VCaP (cell line): ENCODE results near the gene OTOG.

ENCODE experiments used
- H3K27ac ChIP-seq: fragments of 450-650 bp; 2 replicates; pipeline ENCODE4 v1.5.1; 2017
- TF ChIP-seq, protein P1 (sequence below): fragments of 450-650 bp; conservative IDR thresholded peaks from 2 replicates; pipeline ENCODE4 v1.5.1; 2017; ENCODE audit warnings: mild to moderate bottlenecking, moderate library complexity

The OTOG gene

DNA sequence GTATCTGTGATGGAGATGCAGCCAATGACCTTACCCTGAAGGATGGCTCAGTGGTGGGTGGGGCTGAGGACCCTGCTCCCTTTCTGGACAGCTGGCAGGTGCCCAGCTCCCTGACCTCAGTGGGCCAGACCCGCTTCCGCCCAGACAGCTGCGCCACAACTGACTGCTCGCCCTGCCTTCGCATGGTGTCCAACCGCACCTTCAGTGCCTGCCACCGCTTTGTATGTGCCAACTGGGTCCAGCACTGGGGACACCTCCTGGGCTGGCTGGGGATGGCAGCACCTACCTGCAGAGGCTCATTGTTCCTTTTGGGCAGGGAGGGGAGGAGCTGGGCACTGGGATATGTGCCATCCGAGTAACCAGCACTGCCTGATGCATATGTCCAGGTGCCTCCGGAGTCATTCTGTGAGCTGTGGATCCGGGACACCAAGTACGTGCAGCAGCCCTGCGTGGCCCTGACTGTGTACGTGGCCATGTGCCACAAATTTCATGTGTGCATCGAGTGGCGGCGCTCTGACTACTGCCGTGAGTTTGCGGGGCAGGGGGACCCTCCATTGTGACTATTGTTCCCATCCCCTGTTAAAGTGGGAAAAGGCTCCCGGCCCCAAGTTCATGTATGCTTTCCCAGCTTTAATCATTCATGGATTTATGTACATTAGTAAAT lies 84.8 kb downstream of the OTOG start:
- no peak overlapping the region for H3K27ac ChIP-seq
- TF ChIP-seq, protein P1, sequence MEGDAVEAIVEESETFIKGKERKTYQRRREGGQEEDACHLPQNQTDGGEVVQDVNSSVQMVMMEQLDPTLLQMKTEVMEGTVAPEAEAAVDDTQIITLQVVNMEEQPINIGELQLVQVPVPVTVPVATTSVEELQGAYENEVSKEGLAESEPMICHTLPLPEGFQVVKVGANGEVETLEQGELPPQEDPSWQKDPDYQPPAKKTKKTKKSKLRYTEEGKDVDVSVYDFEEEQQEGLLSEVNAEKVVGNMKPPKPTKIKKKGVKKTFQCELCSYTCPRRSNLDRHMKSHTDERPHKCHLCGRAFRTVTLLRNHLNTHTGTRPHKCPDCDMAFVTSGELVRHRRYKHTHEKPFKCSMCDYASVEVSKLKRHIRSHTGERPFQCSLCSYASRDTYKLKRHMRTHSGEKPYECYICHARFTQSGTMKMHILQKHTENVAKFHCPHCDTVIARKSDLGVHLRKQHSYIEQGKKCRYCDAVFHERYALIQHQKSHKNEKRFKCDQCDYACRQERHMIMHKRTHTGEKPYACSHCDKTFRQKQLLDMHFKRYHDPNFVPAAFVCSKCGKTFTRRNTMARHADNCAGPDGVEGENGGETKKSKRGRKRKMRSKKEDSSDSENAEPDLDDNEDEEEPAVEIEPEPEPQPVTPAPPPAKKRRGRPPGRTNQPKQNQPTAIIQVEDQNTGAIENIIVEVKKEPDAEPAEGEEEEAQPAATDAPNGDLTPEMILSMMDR: no peak

DNA sequence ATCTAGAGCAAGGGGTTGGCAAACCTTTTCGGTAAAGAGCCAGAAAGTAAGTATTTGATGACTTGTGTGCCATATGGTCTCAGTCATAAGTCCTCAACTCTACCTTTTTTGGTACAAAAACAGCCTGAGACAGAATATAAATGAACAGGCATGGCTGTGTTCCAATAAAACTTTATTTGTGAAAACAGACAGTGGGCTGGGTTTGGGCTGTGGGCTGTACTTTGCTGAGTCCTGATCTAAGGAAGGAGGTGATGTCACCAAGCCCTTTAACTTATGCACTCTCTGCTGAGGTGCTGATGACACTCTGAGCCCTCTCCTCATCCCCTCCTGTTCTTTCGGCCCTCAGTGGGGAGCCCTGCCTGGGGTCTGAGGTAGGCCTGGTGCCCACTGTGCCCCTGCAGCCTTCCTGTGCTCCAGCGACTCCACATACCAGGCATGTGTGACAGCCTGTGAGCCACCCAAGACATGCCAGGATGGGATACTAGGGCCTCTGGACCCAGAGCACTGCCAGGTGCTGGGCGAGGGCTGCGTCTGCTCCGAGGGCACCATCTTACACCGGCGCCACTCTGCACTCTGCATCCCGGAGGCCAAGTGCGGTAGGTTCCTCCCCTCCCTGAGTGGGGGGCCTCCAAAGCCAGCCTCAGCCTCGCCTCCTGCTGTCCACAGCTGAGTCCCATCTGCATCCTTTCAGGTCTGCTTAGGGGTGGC lies 86.4 kb downstream of the OTOG start:
- H3K27ac ChIP-seq: no peak overlapping the region
- TF ChIP-seq, protein P1: no peak

DNA sequence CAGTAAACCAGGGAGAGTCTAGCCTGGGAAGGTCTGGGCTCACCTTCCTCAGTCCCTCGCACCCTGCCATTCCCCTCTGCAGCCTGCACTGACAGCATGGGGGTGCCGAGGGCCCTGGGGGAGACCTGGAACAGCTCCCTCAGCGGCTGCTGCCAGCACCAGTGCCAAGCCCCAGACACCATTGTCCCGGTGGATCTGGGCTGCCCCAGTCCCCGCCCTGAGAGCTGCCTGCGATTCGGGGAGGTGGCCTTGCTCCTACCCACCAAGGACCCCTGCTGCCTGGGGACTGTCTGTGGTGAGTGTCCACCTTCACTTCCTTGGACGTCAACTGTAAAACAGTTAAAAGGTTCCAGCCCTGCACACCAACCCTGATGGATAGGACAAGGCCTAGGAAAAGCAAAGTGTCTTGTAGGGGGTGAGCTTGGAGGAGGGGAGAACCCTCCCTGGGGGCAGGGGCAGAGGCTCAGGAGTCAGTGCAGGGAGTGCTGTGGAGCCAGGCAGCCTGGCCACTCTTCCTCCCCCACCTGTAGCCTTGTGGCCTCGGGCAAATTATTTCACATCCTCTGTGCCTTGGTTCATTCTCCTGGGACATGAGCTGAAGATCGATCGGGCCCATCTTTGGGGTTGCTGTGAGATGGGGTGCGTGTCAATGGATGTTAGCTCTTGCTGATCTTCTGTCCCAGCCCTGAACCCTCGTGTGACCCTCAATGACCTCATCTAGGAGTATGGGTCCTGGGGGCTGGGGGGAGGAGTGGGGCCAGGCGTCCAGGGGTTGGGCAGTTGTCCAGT lies 87.1 kb downstream of the OTOG start:
- H3K27ac ChIP-seq: no peak overlapping the region
- TF ChIP-seq, protein P1: no peak

DNA sequence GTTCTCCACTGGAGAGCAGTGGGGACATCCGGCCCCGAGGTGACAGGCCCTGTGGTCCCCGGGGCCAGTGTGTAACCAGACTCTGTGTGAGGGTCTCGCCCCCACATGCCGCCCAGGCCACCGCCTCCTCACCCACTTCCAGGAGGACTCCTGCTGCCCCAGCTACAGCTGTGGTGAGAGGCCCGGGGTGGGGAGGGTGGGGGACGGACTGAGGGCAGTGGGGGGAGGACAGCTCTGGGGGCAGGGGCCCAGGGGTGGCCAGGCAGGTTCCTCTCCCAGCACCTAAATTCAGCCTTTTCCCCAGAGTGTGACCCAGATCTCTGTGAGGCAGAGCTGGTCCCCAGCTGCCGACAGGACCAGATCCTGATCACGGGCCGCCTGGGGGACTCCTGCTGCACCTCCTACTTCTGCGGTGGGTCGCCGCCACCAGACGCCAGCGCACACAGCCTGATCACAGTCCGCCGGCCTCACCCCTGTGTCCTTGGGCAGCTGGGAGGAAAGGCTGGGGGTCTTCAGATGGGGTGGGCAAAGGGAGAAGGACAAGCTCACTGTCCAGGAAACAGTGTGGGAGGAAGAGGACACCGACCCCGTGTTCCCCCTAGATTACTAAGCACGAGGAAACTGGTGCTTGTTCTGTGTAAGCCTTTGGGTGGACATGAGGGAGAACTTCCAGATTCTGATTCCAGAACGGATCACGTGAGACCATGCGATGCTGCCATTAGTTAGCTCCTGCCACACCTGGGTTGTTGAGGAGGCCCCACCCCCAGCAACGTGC lies 87.9 kb downstream of the OTOG start:
- no peak overlapping the region for H3K27ac ChIP-seq
- TF ChIP-seq, protein P1: no peak

DNA sequence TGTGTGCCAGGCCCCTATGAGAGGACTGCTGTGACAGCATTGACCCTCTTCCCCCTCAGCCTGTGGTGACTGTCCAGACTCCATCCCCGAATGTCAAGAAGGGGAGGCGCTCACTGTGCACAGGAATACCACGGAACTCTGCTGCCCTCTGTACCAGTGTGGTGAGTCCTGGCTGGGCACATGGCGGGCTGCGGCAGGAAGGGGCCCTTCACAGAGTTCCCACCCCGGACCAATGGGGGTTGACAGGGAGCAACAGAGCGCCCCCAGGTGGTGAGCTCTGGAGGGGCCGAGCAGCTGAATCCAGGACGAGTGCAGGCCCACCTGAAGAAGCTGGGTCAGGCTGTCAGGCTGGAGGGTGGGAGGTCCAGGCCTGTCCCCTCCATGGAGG lies 88.5 kb downstream of the OTOG start:
- no peak overlapping the region for H3K27ac ChIP-seq
- TF ChIP-seq, protein P1: no peak

DNA sequence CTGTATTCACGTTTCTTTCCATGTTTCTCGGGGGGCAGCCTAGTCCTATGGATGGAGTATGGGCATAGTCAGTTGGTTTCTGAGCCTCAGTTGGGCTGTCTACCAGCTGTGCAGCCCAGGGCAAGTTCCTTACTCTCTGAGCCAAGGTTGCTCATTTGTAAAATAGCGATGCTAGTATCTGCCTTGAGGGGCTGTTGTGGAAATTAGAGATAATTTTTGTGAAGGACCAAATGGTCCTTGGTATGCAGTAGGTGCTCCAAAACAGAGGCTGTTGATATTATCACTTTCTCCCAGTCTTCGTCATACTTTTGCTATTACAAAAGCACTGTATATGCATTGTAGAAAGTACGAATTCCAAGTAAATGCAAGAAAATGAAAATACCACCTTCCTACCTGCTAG lies 89.7 kb downstream of the OTOG start:
- H3K27ac ChIP-seq: no peak overlapping the region
- TF ChIP-seq, protein P1: no peak
